Activated B cell treated with CpG ODN at 0.5 μM for 24 hours (primary cell): ENCODE results near the gene RAD51B. TPM values are rescaled to one million over a fixed set of nuclear protein-coding genes. Genes with fewer than 3 reads are reported as not detected.

ENCODE experiments used
- ATAC-seq: fragments of 200-7000 bp; cut with Tn5 transposase; one replicate; pipeline ENCODE4 v1.10.0; 2021; ENCODE audit warnings: low read depth, mild to moderate bottlenecking, moderate library complexity
- CTCF ChIA-PET: fragments of 350-600 bp; sonication (Branson Sonifier 250); formaldehyde crosslinking; loops from one replicate; lab custom pipeline; 2021; ENCODE audit warnings: antibody characterized with exemption; lab: Charles Lee
- POLR2A ChIA-PET: fragments of 350-600 bp; sonication (Branson Sonifier 250); formaldehyde crosslinking; loops from one replicate; lab custom pipeline; 2021; ENCODE audit warnings: antibody characterized with exemption; lab: Charles Lee
- DNase-seq: peaks from one replicate; pipeline ENCODE4 v3.0.0; 2022
- H3K27ac Mint-ChIP-seq: one replicate; pipeline ENCODE4 v1.8.0; 2020; ENCODE audit warnings: mixed read lengths
- H3K27me3 Mint-ChIP-seq: one replicate; pipeline ENCODE4 v1.8.0; 2021; ENCODE audit warnings: mixed read lengths
- H3K36me3 Mint-ChIP-seq: one replicate; pipeline ENCODE4 v1.8.0; 2021; ENCODE audit warnings: low read depth, mixed read lengths
- H3K4me1 Mint-ChIP-seq: one replicate; pipeline ENCODE4 v1.8.0; 2021; ENCODE audit warnings: mixed read lengths
- H3K4me3 Mint-ChIP-seq: one replicate; pipeline ENCODE4 v1.8.0; 2020; ENCODE audit warnings: mild to moderate bottlenecking, mixed read lengths
- H3K9me3 Mint-ChIP-seq: one replicate; pipeline ENCODE4 v1.8.0; 2020; ENCODE audit warnings: mixed read lengths
- CTCF ChIP-seq: fragments of 200-600 bp; IDR thresholded peaks from one replicate; pipeline ENCODE4 v1.8.0; 2022; ENCODE audit warnings: antibody characterized with exemption, mild to moderate bottlenecking
- intact Hi-C: fragments of 100-400 bp; cut with micrococcal nuclease; formaldehyde crosslinking; loops from one replicate; pipeline ENCODE4 v1.15.1; 2024
- total RNA-seq: library from RNA; stranded (reverse); gene quantifications from 2 replicates; pipeline ENCODE4 v1.2.3, GENCODE V29; 2022

Gene RAD51B
- total RNA-seq, 1 donor from 2014 or later: 53.9 TPM

DNA sequence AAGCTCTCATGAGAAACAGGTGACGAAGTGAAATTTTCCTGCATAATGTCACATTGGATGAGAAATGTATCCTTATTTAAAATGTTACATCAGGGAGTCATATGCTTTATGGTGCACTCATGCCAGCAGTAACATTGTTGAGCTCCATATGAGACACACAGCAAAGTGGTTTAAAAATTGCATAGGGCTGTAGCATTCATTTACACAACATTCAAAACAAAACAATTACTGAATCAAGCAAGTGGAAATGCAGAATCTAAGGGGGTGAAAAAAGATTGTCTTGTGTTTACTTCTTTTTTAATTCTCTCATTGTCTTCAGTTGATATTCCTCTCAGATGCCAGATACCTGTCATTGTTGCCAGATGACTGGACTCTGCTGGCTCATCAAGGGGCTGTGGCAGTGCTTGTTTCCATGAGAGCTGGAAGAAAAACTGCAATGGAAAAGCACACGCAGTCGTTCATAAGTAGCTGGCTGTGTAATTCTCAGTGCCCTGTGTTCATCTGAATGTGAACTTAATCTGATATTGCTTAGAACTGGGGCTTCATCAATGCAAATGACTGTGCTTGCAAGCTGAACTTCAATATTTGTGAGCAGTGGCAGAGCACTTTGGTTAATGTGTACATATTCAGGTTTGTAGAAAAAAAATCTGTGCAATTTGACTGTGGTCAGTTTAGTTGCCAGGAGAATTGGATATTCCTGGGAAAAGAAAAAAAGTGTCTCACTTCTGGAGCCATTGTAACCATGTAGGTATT, 305.6 kb downstream of the RAD51B start:
- Mint-ChIP-seq H3K27ac (no peak overlapping the region), H3K9me3 (peaks cover 6% of the 10 kb centered on the region), H3K27me3 (no peaks in the 10 kb centered on the region), H3K4me3 (no peak overlapping the region), H3K4me1 (no peaks in the 10 kb centered on the region), H3K36me3 (peaks cover 2% of the 10 kb centered on the region)
- ChIA-PET POLR2A (no interaction called here), CTCF (no interaction called here)
- no peak for DNase-seq
- intact Hi-C loops: no loop called here
- ATAC-seq: no peak
- no peak for TF ChIP-seq CTCF

DNA sequence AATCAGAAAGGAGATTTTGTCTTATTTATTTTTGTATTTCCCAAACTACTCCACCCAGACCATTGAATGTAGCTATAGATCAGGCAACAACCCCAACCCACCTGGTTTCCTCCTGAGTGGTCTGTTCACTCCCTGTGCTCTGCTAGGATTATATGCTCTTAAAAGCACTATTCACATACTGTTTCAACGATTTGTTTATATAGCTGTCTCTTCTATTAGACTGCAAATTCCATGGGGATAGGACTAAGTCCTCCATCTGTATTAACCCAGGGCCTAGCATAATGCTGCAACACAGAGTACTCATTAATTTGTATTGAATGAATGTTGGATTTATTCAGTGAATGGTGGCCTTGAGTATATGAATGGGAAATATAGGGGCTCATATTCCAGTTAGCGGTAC, 307.6 kb downstream of the RAD51B start:
- ChIA-PET POLR2A (no interaction called here), CTCF (interaction anchor here (0.6 kb wide), 1 partner anchor 967 kb away, joined by 4 read pairs; no protein-coding TSS in a partner anchor)
- intact Hi-C loops: no loop called here
- no peaks in the 10 kb centered on the region for H3K36me3 Mint-ChIP-seq
- H3K27ac Mint-ChIP-seq: no peak overlapping the region
- no peaks in the 10 kb centered on the region for H3K9me3 Mint-ChIP-seq
- H3K4me3 Mint-ChIP-seq: no peak overlapping the region
- no peak for ATAC-seq
- H3K27me3 Mint-ChIP-seq: no peaks in the 10 kb centered on the region
- H3K4me1 Mint-ChIP-seq: no peaks in the 10 kb centered on the region
- no peak for DNase-seq
- no peak for TF ChIP-seq CTCF

- H3K27ac Mint-ChIP-seq: no peak overlapping the region
- no peak for ATAC-seq
- peaks cover 2% of the 10 kb centered on the region for H3K4me1 Mint-ChIP-seq
- intact Hi-C loops: loop anchor here (2.0 kb wide), 1 partner anchor 13 kb away; no protein-coding TSS in a partner anchor
- POLR2A ChIA-PET: no interaction called here
- CTCF ChIA-PET: no interaction called here
- H3K36me3 Mint-ChIP-seq: peaks cover 2% of the 10 kb centered on the region
- no peaks in the 10 kb centered on the region for H3K9me3 Mint-ChIP-seq
- H3K27me3 Mint-ChIP-seq: no peaks in the 10 kb centered on the region
- H3K4me3 Mint-ChIP-seq: no peak overlapping the region
- no peak for TF ChIP-seq CTCF
- no peak for DNase-seq
These were observed 312.3 kb downstream of the RAD51B start for GRCh38 chr14:68131907-68132306.

- intact Hi-C loops: no loop called here
- H3K4me3 Mint-ChIP-seq: no peak overlapping the region
- CTCF ChIA-PET: interaction anchor here (0.6 kb wide), 1 partner anchor 295 kb away, joined by 3 read pairs; no protein-coding TSS in a partner anchor
These were observed 313.1 kb downstream of the RAD51B start for GRCh38 chr14:68132563-68133121.

More at GRCh38 chr14:68132563-68133121, 313.1 kb downstream of the RAD51B start:
- peaks cover 2% of the 10 kb centered on the region for H3K36me3 Mint-ChIP-seq
- H3K27me3 Mint-ChIP-seq: no peaks in the 10 kb centered on the region
- POLR2A ChIA-PET: no interaction called here
- DNase-seq (no peak), ATAC-seq (no peak)
- no peaks in the 10 kb centered on the region for H3K9me3 Mint-ChIP-seq
- H3K27ac Mint-ChIP-seq: no peak overlapping the region
- H3K4me1 Mint-ChIP-seq: peaks cover 2% of the 10 kb centered on the region
- TF ChIP-seq CTCF: no peak
